DMS 273 (cell line): Measurements from ENCODE around the gene RPS21.
A peak's percentile ranks its signal among the peaks of the same experiment; 100 is the strongest.

ENCODE experiments used
- DNase-seq: peaks from one replicate; lab custom pipeline; 2025; ENCODE audit not compliant: unreplicated experiment; lab: John Stamatoyannopoulos, UW

RPS21 gene

DNA sequence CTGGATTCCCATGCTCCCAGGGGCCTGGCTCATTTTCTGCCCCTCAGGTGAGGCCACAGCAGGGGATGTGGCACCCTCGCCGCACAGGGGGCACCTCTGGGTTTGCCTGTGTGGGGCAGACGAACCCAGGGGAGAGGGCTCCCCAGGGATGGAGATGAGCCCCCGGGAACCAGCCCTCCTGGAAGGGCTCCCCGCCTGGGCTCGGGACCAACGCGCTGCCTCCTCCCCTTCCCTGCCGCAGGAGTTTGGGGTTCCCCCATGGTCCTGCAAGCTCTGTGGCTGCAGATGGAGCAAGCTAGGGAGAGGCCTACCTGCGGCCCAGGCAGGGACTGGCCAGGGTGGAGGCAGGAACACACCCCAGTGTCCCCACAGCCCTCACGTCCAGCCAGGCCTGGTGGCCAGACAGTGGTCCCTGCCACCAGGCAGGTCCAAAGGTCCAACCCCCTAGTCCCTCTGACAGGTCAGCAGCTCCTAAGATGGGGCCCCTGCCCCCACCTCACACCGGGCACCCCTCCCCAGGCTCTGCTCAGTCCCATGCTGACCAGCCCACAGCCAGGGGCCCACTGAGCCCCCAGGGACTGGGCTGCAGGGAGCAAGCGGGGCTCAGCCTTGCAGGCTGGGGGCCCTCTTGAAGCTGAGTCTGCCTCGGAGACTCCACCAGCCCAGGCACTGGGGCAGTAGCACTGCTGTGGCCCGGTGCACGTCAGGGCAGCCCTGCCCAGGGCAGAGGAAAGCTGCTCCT, 33.4 kb upstream of the RPS21 start:
- DNase-seq: no peak

DNA sequence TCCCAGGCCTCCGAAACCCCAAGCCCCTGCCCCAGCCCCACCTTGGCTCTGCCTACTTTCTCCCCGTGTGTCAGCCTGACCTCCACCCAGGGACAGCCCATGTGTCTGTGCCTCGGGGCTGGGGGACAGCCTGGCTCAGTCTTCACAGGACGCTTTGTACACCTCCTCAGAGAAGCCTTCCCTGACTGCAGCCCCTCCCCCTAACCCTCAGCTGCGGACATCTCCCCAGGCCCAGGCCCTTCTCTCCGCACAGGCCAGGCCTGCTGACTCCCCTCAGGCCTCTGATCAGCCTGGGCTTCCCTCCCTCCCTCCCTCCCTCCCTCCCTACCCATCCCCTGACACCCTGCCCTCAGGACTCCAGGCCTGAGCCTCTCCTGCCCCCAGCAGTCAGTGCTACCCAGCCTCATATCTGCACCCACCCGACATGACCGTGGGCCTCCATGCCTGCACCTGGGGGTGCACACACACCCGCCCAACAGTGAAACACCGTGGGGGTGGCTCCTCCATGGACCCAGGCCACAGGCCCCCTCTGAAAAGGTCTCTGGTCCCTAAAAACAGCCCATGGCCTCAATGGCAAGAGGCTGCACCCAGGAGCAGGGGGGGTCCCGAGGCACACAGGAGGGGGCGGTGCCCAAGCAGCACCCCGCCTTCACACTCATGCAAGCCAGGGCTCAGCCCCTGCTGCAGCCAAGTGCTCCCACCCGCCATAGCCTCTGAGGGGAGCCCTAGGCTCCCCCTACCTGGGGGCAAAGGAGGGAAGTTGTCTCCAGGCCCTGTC, 32.7 kb upstream of the RPS21 start:
- DNase-seq: no peak

DNA sequence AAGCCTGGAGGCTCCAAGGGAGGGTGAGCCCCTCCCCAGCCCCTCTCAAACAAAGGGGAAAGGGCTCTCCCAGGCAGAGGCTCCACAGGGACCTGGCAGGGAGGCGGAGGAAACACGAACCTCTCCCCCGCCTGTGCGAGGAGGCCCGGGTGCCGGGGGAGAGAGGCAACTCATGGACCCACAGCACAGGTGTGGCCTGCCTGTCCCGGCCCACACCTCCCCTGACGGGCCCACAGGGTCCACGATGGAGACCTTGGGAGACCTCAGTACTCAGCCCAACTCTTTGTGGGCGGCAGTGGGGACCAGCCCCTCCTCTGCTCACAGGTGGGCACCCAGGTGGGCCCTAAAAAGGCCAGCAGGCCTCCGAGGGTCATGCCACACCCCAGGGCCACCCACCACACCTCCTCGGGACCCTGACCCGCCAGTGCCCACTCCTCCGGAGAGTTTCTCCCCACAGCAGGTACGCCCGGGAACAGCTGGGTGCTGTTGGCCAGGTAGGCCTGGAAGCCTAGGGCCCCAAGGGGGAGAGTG, 32.0 kb upstream of the RPS21 start:
- no peak for DNase-seq

DNA sequence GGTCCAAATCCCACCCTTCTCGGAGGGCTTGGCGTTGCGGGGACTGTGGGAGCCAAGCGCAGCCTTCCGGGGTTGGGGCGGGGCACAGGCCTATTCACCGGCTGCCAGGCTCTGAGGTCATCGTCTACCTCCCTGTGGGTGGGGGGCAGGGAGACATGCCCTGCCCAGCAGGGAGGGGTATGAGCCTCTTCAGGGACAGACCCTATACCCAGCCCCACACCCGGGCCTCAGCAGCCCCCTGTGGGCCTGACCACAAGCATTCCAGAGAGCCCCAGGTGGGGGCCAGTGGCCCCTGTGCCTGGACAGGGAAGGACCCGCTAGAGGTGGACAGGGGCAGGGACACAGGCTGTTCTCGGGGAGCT, 31.4 kb upstream of the RPS21 start:
- peak; percentile 77 for DNase-seq

DNA sequence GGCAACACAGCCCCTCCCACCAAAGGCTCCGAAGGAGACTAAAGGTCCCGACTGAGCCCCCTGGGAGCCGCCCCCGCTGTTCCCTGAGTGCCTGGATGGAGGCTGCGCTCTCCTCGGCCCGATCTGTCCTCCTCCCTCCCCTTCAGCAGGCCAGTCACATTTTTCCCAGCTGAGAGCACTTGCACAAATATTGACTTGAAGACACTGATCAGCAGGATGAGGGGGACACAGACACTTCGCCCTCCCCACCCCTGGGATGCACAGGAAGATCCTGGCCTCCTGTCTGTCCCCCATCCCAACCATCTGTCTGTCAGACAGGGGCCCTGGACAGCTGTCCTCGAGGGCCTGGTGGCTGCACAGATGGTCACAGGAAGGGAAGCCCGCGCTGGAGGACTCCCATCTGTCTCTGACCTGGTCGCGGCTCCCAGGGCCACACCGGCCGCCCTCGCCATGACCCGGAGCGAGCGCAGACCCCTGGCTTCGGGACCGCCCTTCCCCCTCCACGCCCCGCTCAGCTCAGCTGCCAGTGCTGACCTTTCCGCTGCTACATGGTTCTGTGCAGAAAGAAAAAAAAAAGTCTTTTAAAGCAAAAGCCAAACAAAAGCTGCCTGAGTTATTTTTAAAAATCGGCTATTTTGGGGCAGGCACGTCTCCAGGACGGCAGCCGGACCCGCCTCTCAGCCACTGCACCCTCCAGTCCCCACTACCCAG, 30.9 kb upstream of the RPS21 start:
- peak; percentile 77 for DNase-seq

DNA sequence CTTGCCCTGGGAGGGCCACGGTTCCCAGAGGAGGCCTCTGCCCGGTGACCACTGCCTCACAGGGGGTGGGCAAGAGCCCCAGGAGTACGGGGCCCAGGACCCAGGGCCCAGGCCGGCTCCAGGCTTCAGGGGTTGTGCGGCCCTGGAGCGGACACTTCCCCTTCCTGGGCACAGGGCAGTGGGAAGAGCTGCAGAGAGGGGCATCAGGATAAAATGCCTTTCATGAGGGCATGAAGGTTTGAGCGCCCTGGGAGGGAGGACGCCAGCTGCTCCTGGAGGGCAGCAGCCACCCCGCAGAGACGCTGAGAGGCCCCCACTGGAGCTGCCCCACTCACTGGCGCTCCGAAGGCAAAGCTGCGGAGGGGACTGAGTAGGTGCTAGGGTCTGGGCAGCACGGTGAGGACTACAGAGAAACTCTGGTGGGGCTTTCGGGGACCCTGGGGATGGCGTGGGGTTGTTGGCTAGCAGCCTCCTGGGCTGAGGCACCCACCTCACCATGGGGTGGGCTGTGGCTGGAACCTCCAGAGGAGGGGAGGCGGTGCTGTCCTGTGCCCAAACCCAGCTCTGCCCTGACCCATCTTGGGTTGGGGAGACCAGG, 30.2 kb upstream of the RPS21 start:
- peak; percentile 56 for DNase-seq

DNA sequence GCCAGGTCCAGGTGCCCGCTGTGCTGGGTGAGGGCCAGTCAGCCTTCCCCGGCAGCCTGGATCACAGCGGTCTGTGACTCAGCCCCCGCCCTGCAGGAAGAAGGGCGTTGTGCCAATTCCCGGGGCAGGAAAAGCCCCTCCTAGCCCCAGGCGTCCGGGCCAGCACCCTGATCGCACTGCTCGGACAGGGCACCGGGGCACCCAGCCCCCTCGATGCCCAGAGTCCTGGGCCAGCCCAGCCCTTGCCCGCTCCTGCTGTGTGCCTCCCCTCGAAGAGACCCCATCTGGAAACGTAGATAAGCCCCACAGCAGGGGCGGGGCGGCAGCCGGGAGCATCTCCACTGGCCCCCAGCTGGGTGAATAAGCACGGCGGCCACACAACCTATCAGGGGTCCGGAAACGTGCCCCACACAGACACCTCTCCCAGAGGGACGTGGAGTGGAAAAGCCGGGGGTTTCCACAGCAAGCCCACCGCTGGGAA, 29.7 kb upstream of the RPS21 start:
- DNase-seq: peak; percentile 64

DNA sequence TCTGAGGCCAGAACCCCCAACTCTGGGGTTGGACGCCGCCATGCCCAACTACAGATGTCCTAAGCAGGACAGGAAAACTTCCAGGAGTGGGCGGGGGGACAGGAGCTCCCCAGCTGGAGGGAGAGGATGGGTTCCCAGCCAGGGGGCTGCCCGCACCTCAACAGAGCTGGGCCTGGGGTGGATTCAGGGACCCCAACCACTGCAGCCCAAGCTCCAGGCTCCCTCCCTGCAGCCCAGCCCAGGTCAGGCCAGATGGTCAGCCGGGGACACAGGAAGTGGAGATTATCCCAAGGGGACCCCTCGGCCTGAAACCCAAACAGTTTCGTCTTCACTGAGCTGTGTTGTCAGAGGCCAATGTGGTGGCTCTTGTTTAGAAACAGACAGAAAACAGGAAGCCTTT, 29.2 kb upstream of the RPS21 start:
- DNase-seq: no peak

DNA sequence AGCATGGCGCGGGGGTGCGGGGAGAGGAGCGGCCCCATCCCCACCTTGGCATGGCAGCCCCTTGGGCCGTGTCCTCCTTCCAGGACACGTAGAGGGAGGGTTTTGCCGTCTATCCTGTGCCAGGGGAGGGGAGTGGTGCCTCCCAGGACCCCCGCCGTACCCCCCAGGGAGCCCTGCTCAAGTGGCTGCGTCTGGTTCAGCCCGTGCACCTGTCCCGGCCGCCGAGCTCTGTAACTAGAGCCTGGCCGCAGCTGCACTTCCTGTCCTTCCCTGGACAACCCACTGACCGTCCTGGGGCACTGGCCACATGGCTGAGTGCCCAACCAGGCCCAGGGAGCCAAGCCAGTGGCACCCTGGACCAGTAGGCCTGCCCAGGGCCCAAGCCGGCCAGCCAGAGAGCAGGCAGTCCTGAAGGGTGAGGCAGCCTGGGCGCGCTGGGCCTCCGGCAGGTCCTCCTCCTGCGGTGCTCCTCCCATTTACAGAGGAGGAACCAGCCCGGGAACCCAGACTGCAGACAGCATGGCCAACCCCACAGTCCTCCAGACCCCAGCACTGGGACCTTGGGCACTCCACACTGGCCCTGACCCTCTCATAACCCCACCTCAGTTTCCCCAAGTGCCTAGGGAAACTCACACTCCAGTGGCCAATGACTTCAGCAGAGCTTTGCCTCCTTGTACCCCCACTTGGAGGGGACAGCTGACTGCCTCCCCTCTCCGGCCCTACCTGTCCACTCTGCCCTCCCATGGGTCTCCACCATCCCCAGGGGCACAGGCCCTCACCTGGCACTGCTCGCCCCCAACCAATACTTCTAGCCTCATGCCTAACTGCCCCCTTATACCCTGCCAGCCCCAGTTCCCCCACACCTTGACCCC, 28.5 kb upstream of the RPS21 start:
- DNase-seq: no peak

DNA sequence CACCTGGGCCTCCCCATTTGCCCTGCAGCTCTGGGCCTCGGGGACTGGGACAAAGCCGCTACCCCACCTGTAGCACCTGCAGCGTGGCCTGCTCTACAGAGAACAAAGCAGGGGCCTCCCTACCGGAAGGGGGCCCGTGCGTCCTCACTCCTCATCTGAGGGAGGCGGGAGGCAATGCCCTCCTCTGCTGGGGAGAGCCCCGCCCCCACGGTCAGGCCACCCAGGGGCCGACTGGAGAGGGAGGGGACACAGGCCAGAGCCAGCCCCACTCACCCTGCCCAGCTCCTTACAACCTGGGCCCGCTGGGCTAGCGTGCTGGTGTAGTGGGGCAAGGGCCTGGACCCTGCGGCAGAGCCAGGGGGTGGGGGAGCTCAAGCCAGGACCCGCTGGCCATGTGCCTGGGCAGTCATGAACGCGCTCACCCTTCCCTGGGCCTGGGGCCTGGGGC, 27.8 kb upstream of the RPS21 start:
- no peak for DNase-seq

DNA sequence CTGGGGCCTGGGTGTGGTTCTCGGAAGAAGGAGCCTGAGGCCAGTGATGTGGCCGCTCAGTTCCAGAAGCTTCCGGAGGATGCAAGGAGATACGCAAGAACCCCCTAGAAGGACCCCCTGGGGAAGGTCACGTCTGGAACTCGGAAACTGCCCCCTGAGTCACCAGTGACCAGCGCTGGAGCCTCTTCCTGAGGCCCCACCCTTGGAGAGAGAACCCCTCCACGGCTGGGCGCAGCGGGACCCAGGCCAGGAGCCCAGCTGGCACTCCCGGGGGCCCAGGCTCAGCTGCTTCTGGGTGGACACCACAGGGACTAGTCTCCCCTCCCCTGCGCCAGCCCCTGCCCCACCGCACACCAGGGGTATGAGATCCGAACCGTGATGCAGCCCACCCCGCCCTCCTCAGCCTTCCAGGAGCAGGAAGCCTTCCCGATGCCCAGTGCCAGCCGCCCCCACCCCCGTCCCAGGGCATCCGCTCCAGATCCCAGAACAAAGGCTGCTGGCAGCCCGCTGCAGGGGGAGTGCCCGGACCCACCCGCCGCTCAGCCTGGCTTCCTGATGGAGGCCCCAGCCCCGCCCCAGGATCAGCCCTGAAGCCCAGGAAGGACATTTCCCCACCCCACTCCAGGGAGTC, 27.3 kb upstream of the RPS21 start:
- DNase-seq: no peak

DNA sequence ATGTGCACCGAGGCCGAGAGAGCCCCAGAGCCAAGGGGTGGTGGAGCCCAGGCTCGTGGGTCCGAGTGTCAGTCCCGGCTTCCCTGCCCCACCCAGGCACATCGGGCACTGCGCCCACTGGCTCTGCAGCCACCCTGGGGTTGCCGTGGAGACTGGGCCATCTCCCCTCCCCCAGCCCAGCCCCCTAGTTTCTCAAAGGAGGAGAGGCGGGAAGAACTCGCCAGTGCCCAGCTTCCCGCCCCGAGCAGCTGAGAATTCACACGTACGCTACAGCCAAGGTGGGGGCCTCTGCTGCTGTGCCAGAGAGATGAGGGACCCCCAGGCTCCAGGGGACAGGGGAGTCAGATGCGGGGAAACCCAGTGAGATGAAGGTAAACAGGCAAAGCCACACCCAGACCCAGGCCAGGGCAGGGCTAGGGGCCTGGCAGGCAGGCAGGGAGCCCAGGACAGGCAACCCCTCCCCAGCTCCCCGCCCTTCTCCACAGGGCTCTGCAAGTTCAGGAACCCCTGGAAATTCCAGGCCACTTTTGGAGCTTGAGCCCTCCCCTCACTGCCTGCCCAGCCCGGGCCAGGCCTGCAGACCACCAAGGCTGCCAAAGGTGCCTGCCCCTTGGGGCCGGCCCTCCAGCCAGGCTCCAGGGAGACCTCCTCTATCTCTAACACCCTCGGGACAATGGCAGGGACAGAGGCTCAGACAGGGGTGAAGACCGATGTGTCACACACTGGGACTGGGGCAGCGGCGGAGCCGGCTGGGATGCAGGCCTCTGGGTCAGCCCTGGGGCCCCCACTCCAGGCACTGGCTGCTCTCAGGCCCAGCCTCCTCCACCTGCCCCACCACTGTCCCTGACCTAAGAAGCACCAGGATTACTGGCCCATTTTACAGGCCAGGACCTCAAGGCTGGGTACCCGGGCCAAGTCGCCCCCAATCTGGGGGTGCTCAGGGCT, 25.8 kb upstream of the RPS21 start:
- peak; percentile 59 for DNase-seq

DNA sequence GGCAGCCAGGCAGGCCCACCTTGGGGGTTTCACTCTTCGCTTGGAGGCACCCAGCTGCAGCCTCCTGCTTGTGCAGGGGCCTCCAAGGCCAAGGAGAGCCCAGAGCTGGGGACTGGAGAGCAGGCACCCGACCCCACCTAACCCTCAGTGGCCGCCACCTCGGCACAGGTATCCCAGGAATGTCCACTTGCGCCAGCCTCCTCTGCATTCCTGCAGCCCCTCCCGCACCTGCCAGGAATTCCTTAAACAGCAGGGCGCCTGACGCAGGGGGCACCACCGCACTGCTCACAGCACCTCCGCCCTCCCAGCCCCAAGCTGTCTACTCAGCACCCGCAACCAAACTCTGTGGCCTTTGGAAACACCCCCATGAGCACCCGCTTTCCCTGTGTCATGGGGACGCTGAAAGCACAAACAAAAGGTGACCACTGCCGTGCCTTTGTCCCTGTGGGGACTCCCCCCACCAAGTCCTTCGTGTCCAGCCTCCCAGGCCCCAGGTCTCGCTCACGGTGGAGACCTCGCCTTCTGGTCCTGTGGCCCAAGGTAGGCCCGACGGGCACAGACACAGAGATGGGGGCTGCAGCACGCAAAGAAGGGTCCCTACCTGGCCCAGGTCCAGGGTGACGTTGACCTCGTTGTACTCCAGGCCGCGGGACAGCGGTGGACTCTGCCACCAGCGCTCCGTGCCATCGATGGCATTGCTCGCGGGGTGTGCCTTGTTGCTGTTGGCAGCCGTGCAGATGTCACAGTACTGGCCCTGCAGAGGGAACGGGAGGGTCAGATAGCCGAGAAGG, 24.9 kb upstream of the RPS21 start:
- DNase-seq: no peak

DNA sequence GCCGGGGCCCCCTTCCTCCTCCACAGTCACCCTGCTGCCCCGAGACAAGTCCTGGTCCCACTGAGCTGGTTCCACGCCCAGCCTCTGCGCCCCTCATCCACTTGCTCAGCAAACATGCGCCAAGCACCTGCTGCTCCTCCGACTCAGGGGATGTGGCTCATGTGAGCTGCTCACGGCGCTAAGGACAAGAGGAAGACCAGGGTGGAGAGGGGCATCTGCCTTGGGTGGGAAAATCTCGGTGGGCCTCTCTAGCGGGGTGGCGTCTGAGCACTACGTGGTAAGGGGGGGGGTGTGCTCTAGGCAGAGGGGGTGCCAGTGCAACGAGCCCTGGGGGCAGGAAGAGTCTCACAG, 24.3 kb upstream of the RPS21 start:
- DNase-seq: no peak

DNA sequence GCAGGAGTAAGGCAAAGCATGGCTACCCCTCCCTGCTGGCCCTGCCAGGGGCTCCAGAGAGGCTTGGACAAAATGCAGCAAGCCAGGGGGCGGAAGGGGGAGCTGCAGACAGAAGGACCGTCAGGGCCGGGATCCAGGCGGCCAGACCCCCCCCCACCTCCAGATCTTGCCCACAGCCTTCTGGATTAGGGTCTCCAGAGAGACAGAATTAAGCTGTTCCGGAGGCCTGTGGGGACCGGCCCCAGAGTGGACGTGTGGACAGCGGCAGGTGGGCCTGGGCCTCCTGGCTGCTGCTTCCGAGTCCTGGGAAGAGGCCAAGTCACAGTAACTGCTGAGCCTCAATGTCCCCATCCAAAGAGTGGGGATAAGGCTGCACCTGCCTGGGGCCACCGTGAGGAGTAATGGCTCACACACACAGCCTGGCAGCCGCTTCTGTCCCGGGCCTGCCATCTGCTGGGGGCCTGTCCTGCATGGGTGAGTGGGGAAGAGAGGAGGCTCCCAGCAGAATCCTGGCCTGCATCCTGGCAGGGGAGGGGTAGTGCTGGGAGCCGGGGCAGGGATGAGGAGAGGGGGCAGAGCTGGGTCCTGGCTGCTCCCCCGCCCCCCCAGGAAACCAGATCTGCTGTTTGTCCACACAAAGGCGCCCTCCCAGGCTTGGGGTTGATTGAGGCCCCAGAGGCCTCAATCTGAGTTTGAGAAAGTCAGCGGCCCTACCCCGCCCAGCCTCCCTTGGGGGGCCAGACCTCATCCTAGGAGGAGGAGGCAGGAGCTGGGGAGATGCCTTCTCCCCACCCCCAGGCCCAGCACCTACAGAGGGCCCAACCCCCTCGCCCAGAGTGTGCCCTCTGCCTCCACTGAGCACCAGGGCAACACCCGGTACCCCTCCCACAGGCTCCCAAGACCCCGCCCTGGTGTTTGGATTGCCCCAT, 23.6 kb upstream of the RPS21 start:
- DNase-seq: peak; percentile 89

DNA sequence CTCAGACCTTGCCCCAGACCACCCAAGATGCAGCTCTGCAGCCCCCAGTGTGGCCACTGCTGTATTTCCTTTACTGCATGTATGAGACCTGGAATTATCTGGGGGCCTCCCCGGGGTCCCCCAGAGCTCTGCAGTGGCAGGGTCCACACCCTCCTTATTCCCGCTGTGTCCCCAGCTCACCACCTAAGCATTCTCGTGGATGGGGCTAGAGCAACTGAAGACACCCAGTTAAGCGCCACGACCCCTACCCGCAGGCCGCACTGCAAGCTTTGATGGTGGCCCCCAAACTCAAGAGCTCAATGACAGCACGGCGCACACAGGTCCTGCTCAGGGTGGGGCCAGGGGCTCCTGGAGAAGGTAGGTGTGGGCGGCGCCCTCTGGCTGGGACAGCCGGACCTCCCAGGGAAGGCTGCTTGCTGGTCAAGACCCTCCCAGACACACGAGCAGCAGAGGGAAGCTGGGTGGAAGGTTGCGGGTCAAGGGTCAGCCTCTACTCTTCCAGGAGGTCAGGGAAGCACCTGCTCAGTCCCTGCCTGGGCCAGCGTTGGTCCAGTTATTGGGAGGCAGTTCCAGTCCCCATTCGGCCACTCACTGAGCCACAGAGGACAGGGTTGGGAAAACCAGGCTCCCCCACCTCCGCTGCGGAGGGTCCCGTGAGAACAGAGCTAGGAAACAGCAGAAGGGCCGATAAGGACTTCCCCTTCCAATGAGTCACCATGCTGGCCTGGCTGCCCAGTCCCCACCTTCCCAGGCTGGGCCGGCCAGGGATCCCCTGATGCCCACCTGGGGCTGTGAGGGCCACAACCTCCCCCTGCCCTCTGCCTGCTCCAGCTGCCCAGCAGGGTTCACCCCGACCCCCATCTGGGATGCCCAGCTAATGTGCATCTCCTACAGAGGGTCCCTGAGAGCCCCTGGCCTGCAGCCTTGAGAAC, 22.7 kb upstream of the RPS21 start:
- DNase-seq: no peak
